ENCODE data around the gene FXYD5.

The FXYD5 gene

GRCh38 chr19:35174226-35174625, 19.7 kb downstream of the FXYD5 start:
- TF ChIP-seq CTCF (IDR thresholded peaks at IDR 0.05; ENCODE audit: borderline replicate concordance, insufficient read depth, low read depth, low read length) = no peak

GRCh38 chr19:35176181-35176570, 21.6 kb downstream of the FXYD5 start:
- no peak for TF ChIP-seq CTCF (IDR thresholded peaks at IDR 0.05; ENCODE audit: borderline replicate concordance, insufficient read depth, low read depth, low read length)
- no peak overlapping the region for H3K4me3 ChIP-seq (ENCODE audit: low read depth, low read length)

More at GRCh38 chr19:35174226-35174625, 19.7 kb downstream of the FXYD5 start:
- no peak overlapping the region for H3K4me3 ChIP-seq (ENCODE audit: low read depth, low read length)

GRCh38 chr19:35177377-35178274, 23.1 kb downstream of the FXYD5 start:
- H3K4me3 ChIP-seq (ENCODE audit: low read depth, low read length) = no peak overlapping the region
- TF ChIP-seq CTCF (IDR thresholded peaks at IDR 0.05; ENCODE audit: borderline replicate concordance, insufficient read depth, low read depth, low read length) = no peak

GRCh38 chr19:35178701-35179100, 24.2 kb downstream of the FXYD5 start:
- no peak overlapping the region for H3K4me3 ChIP-seq (ENCODE audit: low read depth, low read length)

GRCh38 chr19:35179830-35180229, 25.3 kb downstream of the FXYD5 start:
- no peak overlapping the region for H3K4me3 ChIP-seq (ENCODE audit: low read depth, low read length)

More at GRCh38 chr19:35178701-35179100, 24.2 kb downstream of the FXYD5 start:
- no peak for TF ChIP-seq CTCF (IDR thresholded peaks at IDR 0.05; ENCODE audit: borderline replicate concordance, insufficient read depth, low read depth, low read length)

GRCh38 chr19:35181387-35181786, 26.9 kb downstream of the FXYD5 start:
- no peak for TF ChIP-seq CTCF (IDR thresholded peaks at IDR 0.05; ENCODE audit: borderline replicate concordance, insufficient read depth, low read depth, low read length)
- no peak overlapping the region for H3K4me3 ChIP-seq (ENCODE audit: low read depth, low read length)

More at GRCh38 chr19:35179830-35180229, 25.3 kb downstream of the FXYD5 start:
- no peak for TF ChIP-seq CTCF (IDR thresholded peaks at IDR 0.05; ENCODE audit: borderline replicate concordance, insufficient read depth, low read depth, low read length)

GRCh38 chr19:35184267-35184666, 29.7 kb downstream of the FXYD5 start:
- TF ChIP-seq CTCF (IDR thresholded peaks at IDR 0.05; ENCODE audit: borderline replicate concordance, insufficient read depth, low read depth, low read length) = no peak
- H3K4me3 ChIP-seq (ENCODE audit: low read depth, low read length) = no peak overlapping the region
